ENCODE data around the gene EML3. TPM values are rescaled to one million over a fixed set of nuclear protein-coding genes. Genes with fewer than 3 reads are reported as not detected.
"Not testable (repeated sequence)": the region's sequence is repeated elsewhere in the genome, so short reads cannot be mapped to it uniquely, and the experiment has no call there.

EML3 gene
- total RNA-seq, 1 donor from 2014 or later, result 83.2 TPM

DNA sequence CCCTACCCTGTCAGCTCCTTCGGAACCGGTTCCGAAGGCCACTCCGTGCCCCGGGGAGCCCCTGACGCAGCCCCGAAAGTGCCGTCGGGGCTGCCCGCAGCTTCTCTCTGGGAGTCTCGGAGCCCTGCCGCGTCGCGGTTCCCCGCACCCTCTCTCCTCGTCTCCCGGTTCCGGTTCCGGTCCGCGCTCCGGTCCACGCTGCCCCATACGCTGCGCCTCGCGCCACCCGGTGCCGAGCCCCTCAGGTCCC, 11.5 kb downstream of the EML3 start:
- DNase-seq (ENCODE audit: extremely low read depth, low read depth, low spot score), result no peak

DNA sequence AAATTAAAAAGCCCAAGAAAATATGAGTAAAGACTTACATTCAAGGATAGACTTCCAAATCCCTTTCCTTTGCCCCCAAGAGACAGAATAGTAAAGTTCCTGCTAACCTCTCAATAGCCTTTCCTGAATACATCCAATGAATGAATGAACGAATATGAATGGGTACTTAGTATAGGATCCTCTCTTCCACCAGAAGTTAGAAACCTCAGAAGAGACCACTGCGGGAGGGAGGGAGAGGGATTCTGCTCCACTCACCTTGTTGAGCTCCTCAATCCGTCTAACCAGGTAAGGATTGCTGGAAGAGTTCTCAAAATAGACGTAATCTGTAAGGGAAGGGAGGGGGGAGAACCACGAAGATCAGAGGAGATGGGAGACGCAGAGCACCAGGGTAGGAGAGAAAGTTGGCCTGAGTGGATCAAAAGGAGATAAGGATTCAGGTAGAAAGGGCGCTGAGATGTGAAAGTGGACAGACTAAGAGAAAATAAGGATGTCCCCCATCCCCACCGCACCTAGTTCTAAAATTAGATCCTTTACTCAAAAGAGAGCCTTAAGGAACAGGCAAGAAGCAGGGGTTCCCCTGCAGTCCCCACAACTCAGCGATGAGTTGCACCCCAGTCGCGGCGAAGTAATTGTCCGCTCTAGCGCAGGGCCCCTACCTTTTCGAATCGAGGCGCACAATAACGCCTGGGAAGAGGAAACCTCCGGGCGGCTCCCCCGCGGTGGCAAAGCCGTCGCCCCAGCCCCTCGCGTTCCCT, 12.0 kb downstream of the EML3 start:
- no peak for DNase-seq (ENCODE audit: extremely low read depth, low read depth, low spot score)

DNA sequence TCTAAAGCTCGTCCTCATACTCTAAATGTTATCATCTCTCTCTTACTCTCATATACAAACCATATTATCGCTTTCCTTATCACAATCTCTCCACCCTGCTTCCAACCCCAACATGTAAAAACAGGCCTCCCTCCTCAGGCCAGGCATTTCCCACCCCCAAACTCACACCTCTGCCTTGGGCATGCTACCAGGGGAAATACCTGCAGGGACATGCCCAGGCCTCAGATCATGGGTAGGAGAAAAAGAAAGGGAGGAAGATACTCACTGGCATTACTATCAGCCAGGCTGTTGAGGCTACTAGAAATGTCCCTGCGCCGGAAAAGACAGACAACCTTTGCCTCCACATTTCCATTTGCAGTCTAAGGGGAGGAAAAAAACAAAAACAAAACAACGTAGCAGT, 12.7 kb downstream of the EML3 start:
- DNase-seq (ENCODE audit: extremely low read depth, low read depth, low spot score), result no peak

DNA sequence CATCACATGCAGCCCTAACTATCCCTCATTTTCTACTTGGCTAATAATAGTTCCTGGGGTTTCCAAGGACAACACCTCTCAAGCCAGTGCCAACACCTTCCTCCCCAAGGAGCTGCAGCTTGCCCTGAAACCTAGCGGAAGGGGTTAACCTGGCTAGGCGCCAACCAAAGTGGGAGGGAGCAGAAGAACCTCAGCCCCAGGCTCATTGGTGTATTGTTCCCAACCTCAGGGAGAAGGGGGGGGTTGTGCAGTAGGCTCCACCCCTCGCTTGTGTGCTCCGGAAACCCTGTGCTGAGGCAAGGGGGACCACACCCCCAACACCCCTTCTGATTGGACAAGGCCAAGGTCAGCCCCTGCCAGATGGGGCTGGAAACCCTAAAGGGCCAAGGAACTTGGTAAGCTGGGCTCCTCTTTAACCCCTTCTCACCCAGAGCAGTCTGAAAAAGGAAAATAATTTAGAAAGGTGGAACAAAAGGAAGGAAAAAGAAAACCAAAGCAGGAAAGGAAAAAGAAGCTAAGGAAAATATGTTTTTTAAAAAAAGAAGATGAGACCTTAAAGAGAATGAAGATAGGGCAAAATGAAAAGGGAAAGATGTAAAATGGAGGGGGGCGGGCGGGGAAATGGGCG, 13.4 kb downstream of the EML3 start:
- peak; percentile 94 for DNase-seq (ENCODE audit: extremely low read depth, low read depth, low spot score)

DNA sequence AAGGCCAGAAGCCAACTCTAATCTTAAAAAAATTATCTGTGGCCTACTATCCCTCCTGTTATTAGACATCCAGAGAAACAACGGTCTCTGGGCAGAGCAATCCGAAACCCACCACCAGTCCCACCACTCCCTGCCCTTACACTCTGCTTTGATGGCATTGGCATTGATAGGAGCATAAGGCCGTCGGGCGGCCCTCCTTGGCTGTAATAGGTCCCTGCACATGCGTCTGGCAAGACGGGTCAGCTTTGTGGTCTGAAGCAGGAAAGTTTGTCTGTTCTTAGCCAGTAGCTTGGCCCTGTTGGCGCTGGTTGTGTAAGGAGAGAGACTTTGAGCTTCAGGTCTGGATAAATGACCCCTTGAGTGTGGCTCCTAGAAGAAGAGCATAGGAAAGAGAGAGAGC, 17.5 kb downstream of the EML3 start:
- no peak for DNase-seq (ENCODE audit: extremely low read depth, low read depth, low spot score)

DNA sequence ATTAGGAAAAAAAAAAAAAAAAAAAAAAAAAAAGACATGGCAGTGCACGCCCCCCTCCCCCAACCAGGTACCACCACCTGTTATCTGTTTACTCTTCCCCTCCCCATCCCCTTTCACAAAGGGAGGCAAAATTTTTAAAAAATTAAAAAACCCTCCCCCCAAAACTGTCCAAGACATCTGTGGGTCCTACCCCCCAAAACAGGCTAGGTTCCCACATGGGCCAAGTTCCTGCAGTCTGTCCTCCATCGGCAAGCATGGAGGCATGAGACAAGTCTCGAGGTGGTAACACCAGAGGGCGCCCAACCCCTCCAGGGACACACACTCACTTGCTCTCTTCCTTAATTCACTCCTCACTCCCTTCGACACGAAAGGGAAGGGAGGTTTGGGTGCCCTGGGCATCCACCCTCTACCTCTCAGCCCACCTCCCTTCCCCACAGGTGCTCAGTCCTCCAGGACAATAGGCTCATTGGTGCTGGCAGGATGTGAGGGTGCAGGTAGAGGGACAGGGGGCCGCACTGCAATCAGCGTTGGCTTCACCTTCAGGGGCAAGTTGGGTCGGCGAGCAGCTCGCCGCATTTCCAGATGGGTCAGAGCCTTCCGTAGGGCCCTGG, 19.0 kb downstream of the EML3 start:
- DNase-seq (ENCODE audit: extremely low read depth, low read depth, low spot score), result no peak

DNA sequence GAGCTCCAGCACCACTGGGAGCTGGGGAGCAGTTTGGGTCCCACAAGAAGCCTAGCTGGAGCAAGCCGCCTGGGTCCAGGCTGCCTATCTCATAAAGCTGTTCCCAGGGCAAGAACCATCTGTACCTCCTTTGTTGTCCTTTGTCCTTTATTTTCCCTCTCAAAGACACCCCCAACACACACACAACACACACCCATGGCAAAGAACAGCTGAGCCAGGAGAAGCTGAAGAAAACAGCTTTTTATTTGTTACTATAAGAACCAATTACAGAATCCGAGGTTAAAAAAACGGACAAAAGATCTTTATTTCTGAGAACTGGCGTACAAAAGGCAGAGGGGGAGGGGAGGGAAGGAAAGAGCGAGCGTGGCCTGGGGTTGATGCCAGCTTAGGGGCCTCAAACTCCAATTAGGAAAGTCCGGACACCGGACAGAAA, 19.6 kb downstream of the EML3 start:
- DNase-seq (ENCODE audit: extremely low read depth, low read depth, low spot score), result no peak

DNA sequence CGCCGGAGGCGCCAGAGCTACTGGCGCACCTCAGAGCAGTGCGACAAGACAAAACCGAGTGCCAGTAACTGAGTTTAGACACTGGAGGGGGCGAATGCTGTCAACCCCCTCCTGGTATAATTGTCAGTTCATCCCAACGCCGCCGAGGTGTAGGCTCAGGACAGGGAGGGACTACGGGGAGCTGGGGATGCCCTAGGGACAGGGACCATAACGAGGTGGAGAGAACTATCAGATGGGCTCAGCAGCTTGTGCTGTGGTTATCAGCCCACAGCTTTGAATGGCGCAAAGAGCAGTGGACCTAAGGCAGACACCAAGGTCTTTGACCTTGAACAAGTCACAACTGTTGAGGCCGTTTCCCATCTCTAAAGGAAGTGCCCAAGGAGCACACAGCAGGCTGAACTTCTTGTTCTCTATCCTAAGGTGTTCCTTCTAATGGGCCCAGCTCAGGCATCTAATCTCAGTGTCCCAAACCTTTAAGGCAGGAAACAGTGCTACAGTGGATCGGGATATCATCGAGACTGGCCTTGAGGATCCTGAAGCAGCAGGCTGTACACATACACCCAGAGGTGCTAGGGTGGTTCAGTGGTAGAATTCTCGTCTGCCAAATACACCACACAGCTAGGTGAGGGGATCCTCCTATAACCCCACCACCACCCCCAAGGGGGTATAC, 20.3 kb downstream of the EML3 start:
- no peak for DNase-seq (ENCODE audit: extremely low read depth, low read depth, low spot score)

DNA sequence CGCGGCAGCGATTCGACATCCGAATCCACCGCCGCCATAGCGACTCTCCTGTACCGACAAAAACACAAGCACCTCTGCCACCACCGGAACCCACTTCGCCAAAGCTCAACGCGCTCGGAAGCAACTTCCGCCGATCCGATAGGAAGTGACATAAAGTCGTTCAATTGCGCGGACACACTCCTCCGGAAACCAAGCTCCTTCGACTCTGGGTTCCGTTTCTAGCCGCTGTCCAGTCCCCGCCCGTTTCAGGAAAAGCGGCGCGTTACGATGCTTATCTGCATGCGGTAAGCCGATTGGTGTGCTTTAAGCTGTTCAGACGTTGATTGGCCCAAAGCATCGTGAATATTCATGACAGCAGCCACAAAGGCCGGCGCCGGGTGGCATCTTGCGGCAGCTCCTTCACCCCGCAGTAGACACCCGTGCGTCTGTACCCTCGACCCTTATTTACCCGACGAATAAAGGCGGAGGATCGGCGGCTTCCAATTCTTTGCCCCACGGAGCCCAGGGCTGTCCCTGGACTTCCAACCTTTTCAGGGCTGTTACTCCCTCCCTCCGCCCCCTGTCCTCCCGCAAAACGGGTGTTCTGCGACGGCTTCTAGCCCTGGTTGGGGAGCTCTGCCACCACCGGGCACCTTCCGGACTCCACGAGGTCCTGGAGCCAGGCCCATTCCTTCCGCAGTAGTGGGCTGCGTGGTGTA, 21.0 kb downstream of the EML3 start, which contains the start of gene TUT1:
TUT1 (minus strand) TSS at position 76 of the 698 bp plus-strand sequence; CDS start at position 38, 38 bp downstream.
- DNase-seq (ENCODE audit: extremely low read depth, low read depth, low spot score), result peak; percentile 98

DNA sequence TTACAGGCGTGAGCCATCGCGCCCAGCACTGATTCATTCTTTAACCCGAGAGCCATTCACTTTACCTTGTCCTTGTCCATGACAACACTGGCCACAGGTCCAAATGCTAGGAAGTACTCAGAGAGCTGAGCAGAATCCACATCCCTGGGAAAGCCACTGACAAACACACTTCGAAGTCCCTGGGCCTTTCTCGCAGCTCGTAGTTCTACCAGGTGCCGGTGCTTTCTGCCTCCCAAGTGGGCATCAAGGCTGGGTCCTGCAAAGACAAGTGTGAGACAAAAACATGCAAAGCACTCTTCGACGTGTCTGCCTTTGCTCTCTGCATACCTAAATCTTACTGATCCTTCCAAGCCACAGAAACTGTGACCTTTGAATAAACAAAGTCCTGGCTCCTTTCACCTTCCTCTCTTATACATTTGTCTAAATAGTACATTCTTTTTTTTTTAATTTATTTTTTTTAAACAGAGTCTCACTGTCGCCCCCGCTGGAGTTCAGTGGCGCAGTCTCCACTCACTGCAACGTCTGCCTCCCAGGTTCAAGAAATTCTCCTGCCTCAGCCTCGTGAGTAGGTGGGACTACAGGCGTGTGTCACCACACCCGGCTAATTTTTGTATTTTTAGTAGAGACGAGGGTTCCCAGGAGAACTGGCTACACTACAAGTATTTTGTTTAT, 23.5 kb downstream of the EML3 start:
- no peak for DNase-seq (ENCODE audit: extremely low read depth, low read depth, low spot score)

DNA sequence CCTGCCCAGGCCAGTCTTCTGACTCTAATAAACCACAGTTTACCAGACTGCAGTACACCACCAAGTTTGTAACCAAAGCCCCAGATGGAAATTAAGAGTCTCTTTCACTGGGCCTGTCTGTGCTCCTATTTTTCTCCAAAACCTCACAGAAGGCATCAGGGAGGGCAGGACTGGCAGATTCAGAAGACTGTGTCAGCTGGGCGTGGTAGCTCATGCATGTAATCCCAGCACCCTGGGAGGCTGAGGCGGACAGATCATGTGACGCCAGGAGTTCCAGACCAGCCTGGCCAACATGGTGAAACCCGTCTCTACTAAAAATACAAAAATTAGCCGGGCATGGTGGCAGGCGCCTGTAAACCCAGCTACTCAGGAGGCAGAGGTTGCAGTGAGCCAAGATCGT, 27.2 kb downstream of the EML3 start:
- DNase-seq (ENCODE audit: extremely low read depth, low read depth, low spot score), result not testable (repeated sequence)

DNA sequence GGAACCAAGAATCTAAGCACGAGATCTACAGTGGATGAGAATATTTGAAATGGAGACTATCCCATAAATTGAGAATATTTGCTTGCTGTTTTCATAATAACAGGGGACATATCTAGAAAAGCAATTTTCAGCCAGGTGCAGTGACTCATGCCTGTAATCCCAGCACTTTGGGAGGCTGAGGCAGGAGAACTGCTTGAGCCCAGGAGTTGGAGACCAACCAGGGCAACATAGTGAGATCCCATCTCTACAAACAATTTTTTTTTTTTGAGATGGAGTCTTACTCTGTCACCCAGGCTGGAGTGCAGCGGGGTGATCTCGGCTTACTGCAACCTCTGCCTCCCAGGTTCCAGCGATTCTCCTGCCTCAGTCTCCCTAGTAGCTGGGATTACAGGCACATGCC, 30.8 kb downstream of the EML3 start:
- DNase-seq (ENCODE audit: extremely low read depth, low read depth, low spot score), result not testable (repeated sequence)

DNA sequence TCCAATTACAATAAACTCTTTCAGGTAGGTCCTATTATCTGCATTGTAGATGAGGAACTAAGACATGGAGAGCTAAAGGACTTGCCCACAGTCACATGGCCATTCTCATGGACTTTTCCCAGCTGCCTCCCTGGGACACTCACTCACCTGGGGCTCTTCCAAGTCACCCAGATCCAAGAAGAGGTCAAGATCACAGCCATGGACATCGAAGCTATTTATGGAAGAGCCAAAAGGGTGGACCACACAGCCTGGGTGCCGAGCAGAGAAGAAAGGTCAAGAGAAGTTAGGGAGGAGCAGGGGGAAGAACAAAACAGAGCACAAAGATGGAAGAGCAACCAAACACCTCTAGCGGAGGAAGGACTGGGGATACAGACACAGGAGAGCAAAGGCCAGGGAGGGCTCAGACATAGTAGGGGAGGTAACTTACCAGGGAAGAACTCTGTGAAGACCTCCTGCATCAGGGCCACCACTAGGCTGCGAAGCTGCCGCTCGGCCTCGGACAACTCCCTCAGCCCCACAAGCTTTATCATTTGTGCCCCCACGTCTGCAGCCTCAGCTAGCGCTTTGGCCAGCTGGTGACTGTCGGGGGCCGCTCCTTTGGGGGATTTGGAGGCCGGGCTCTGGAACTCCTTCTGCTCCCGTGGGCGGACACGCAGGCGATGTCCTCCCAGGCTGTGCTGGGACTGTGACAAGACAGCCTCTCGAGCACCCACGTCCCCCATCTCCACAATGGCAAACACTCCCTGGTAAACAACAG, 31.4 kb downstream of the EML3 start:
- no peak for DNase-seq (ENCODE audit: extremely low read depth, low read depth, low spot score)

DNA sequence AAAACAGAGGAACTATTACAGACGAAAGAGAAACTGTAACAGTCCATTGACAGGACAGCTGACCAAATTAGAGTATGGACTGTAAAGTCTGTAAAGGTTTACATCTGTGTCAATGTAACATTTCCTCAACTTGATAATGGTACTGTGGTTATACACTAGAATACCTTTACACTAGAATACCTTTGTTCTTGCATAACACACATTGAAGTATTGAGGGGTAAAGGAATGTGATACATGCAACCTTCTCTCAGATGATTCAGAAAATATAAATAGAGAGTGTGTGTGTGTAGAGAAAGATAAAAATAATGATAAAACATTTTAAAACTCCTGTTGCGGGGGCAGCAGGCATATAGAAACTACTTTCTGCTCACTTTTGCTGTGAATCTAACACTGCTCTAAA, 33.3 kb downstream of the EML3 start:
- no peak for DNase-seq (ENCODE audit: extremely low read depth, low read depth, low spot score)

DNA sequence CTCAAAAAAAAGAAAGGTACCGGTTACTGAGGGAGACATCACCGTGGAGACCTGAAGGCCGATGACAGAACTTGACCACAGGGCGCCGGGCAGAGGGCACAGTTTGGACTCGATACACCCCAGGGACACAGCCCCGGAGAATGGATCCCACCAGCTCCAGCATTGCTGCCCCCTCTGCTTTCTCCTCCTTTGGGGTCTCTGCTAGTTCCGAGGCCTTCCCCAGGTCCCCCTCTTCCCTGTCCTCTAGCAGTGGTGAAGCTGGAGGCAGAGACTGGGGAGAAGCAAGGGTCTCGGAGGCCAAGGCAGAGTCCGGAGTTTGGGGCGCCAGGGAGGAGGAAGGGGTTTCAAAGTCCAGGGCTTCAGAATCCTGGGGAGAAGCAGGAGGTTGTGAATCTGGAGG, 34.0 kb downstream of the EML3 start:
- no peak for DNase-seq (ENCODE audit: extremely low read depth, low read depth, low spot score)

DNA sequence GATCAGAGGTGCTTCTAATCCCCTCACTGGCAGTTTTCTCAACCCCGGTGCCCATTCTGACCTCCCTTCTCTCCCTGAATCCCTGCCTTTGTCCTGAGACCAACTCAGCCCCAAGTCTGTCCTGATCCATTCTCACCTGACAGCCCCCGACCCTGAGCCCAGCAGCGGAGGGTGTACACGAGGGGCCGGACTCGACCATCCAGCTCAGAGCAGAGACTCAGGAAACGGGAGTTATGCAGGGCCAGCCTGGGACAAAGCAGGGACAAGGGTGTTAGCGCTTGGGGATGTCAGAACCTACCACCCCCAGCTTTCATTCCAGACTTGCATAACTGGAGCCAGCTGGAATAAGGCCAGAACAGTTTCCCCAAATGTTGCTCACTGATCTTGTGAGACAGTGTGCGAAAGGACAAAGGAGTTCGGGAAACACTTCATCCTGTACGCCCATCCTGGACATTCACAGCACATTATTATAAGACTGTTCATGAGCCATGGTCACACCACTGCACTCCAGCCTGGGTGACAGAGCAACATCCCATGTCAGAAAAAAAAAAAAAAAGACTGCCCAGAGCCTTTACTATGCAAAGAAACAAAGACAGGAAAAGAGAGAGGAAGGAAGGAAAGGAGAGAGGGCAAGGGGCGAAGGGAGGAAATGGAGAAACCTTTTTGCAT, 35.4 kb downstream of the EML3 start:
- peak; percentile 98 for DNase-seq (ENCODE audit: extremely low read depth, low read depth, low spot score)

DNA sequence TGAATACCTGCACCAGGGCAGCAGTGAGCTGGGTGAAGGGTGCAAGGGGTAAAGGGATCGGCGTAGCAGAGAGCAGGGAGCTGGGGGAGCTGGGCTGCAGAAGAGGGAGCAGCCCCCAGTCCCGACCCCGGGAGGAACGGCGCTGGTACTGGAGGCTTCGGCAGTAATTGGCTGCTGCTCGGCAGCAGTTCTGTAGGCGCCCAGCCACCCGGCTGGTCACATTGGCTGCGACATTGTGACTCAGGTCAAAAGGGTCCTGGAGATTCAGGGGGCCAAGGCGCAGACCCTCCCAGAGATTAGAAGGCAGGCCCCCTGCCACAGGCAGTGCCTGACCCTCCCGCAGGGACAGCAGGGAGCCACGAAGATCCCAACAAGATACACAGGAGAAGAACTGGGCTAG, 36.7 kb downstream of the EML3 start:
- DNase-seq (ENCODE audit: extremely low read depth, low read depth, low spot score), result no peak

DNA sequence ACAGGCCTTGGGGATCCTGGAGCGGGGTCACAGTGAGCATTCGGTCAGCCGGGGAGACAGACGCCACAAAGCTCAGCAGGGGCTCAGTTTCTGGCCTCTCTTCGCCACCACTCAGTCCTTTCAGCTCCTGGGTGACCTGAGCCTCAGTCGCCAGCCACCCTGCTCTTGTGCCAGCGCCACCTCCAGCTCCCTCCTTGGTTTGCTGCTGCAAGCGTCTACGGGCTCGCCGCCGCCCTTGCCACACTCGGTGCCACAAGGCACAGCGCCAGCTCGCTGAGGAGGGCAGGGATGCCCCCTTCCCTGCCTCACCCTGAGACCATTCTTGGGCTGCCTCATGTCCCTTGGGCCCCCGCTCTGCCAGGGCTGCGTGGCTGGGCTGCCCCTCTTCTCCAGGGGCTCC, 37.4 kb downstream of the EML3 start:
- DNase-seq (ENCODE audit: extremely low read depth, low read depth, low spot score), result no peak

DNA sequence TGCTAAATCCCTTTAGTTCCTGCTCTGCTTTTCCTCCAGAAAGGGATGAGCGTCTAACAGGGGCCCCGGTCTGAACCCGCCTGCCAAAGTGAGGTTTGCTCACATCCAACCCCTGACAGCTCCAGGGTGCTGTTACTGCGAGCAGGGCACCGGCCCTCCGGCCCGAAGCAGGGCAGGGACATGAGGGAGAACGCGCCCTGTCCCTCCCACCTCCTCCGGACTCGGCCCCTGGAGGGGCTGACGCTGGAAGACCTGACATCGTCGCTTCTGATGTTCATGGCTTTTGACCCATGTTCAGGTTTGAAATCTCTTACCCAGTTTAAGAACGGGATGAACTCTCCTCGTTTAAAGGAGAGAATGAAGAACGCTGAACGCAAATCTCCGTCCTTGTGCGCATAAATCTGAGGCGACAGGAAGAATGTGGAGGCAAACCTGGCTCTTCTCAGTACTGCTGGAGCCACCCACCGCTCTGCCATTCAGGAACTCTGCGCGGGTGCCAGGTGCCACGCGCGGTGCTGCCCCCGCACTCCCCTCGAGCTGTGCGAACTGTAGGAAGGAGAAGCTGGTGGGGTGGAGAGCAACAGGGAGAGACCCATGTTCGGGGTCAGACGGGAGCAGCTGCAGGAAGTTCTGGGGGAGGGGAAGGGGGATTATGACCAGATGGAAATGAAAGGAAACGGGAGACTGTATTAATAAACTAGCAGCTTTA, 38.1 kb downstream of the EML3 start:
- no peak for DNase-seq (ENCODE audit: extremely low read depth, low read depth, low spot score)

Measured in glomerular endothelial cell (primary cell).